ENCODE measurements around the gene ARFGAP2.
A peak's percentile ranks its signal among the peaks of the same experiment; 100 is the strongest.

The ARFGAP2 gene

GRCh38 chr11:47171061-47171838 lies 5.4 kb downstream of the ARFGAP2 start:
- no peak for DNase-seq (ENCODE audit: low read depth in 2 of 2)

- no peak for DNase-seq (ENCODE audit: low read depth in 2 of 2)
Measured at GRCh38 chr11:47166368-47166767, 10.3 kb downstream of the ARFGAP2 start.

GRCh38 chr11:47165253-47165840 lies 11.3 kb downstream of the ARFGAP2 start:
- no peak for DNase-seq (ENCODE audit: low read depth in 2 of 2)

GRCh38 chr11:47164321-47164720 lies 12.4 kb downstream of the ARFGAP2 start:
- no peak for DNase-seq (ENCODE audit: low read depth in 2 of 2)

GRCh38 chr11:47163898-47164297 lies 12.8 kb downstream of the ARFGAP2 start:
- no peak for DNase-seq (ENCODE audit: low read depth in 2 of 2)

GRCh38 chr11:47163193-47163592 lies 13.5 kb downstream of the ARFGAP2 start:
- DNase-seq (ENCODE audit: low read depth in 2 of 2) = no peak

- no peak for DNase-seq (ENCODE audit: low read depth in 2 of 2)
Measured at GRCh38 chr11:47162426-47162825, 14.3 kb downstream of the ARFGAP2 start.

- DNase-seq (ENCODE audit: low read depth in 2 of 2) = no peak
Measured at GRCh38 chr11:47161890-47162289, 14.8 kb downstream of the ARFGAP2 start.

GRCh38 chr11:47161134-47161854 lies 15.4 kb downstream of the ARFGAP2 start:
- peak in 1 of 2 donors; percentile 30 for DNase-seq (ENCODE audit: low read depth in 2 of 2)

GRCh38 chr11:47160753-47161133 lies 15.9 kb downstream of the ARFGAP2 start:
- no peak for DNase-seq (ENCODE audit: low read depth in 2 of 2)

- DNase-seq (ENCODE audit: low read depth in 2 of 2) = no peak
Measured at GRCh38 chr11:47158242-47158641, 18.4 kb downstream of the ARFGAP2 start.

- no peak for DNase-seq (ENCODE audit: low read depth in 2 of 2)
Measured at GRCh38 chr11:47157805-47158204, 18.9 kb downstream of the ARFGAP2 start.

- DNase-seq (ENCODE audit: low read depth in 2 of 2) = no peak
Measured at GRCh38 chr11:47156951-47157350, 19.7 kb downstream of the ARFGAP2 start.

GRCh38 chr11:47156333-47156732 lies 20.3 kb downstream of the ARFGAP2 start:
- DNase-seq (ENCODE audit: low read depth in 2 of 2) = no peak

- DNase-seq (ENCODE audit: low read depth in 2 of 2) = no peak
Measured at GRCh38 chr11:47155879-47156278, 20.8 kb downstream of the ARFGAP2 start.

GRCh38 chr11:47154616-47155570 lies 21.8 kb downstream of the ARFGAP2 start:
- no peak for DNase-seq (ENCODE audit: low read depth in 2 of 2)

- peak in 1 of 2 donors; percentile 39 for DNase-seq (ENCODE audit: low read depth in 2 of 2)
Measured at GRCh38 chr11:47152953-47153950, 23.4 kb downstream of the ARFGAP2 start.

- no peak for DNase-seq (ENCODE audit: low read depth in 2 of 2)
Measured at GRCh38 chr11:47152126-47152952, 24.3 kb downstream of the ARFGAP2 start.

- no peak for DNase-seq (ENCODE audit: low read depth in 2 of 2)
Measured at GRCh38 chr11:47149782-47150181, 26.9 kb downstream of the ARFGAP2 start.

All from stimulated activated CD8-positive, alpha-beta memory T cell treated with anti-CD3 and anti-CD28 coated beads, Interleukin-15, amount 100 ng/mL, for 48 hours (primary cell).